VCaP (cell line): ENCODE measurements around the gene TM9SF4.

ENCODE experiments used
- H3K27ac ChIP-seq: fragments of 450-650 bp; 2 replicates; pipeline ENCODE4 v1.5.1; 2017
- TF ChIP-seq, protein P1 (sequence below): fragments of 450-650 bp; conservative IDR thresholded peaks from 2 replicates; pipeline ENCODE4 v1.5.1; 2017; ENCODE audit warnings: mild to moderate bottlenecking, moderate library complexity

The TM9SF4 gene

DNA sequence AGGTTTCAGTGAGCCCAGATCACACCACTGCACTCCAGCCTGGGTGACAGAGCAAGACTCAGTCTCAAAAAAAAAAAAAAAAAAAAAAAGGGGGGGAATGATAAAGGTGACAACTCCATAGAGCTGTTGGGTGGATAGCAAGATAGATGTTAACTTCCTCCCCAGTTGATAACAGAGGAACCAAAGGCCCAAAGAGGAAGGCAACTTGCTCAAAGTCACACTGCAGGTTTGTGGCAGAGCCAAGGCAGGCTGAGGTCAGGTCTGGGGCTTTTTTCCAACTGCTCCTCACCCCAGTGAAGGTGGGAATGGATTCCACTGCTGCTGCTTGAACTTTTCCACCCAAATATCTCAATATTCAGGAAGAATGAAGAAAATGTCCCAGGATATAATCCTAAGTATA lies 30.7 kb upstream of the TM9SF4 start:
- H3K27ac ChIP-seq = no peak overlapping the region
- TF ChIP-seq, protein P1, sequence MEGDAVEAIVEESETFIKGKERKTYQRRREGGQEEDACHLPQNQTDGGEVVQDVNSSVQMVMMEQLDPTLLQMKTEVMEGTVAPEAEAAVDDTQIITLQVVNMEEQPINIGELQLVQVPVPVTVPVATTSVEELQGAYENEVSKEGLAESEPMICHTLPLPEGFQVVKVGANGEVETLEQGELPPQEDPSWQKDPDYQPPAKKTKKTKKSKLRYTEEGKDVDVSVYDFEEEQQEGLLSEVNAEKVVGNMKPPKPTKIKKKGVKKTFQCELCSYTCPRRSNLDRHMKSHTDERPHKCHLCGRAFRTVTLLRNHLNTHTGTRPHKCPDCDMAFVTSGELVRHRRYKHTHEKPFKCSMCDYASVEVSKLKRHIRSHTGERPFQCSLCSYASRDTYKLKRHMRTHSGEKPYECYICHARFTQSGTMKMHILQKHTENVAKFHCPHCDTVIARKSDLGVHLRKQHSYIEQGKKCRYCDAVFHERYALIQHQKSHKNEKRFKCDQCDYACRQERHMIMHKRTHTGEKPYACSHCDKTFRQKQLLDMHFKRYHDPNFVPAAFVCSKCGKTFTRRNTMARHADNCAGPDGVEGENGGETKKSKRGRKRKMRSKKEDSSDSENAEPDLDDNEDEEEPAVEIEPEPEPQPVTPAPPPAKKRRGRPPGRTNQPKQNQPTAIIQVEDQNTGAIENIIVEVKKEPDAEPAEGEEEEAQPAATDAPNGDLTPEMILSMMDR = no peak

- TF ChIP-seq, protein P1 = no peak
- H3K27ac ChIP-seq = no peak overlapping the region
Observed at GRCh38 chr20:32079655-32080109, 29.8 kb upstream of the TM9SF4 start.

- TF ChIP-seq, protein P1 = no peak
- no peak overlapping the region for H3K27ac ChIP-seq
Observed at GRCh38 chr20:32080783-32081182, 28.7 kb upstream of the TM9SF4 start.

DNA sequence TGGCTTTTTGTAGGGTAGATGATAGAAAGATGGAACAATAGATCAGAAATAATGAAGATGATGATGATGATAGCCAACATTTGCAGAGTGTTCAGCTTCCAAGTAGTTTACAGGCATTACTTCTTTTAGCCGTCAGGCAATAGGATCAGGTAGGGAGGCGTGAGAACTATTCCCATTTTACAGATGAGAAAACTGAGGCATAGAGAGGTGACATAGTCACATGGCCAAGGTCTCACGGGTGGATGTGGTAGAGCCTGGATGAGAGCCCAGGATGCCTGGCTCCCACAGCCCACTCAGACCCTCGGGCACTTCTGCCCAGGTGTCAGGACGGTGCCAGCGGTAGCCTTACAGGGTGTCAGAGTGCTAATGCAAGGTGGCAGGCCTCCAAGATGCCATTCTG lies 26.0 kb upstream of the TM9SF4 start:
- TF ChIP-seq, protein P1 = no peak
- H3K27ac ChIP-seq = no peak overlapping the region

DNA sequence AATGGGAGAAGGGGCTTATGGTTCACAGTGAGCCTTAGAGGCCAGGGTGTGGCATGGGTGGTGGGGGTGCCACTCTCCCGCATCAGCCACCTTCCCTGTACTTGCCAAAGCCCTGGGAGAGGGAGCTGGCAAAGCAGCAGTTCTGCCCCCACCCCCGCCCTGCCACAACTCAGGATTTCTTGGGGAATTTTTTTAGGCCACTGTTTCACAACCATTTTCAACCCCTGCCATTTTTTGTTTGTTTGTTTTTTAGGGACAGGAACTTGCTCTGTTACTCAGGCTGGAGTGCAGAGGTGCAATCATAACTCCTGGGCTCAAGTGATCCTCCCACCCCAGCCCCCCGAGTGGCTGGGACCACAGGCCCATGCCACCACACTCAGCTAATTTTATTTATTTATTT lies 22.4 kb upstream of the TM9SF4 start:
- TF ChIP-seq, protein P1 = no peak
- H3K27ac ChIP-seq = no peak overlapping the region

- no peak overlapping the region for H3K27ac ChIP-seq
- TF ChIP-seq, protein P1 = no peak
Observed at GRCh38 chr20:32088759-32089158, 20.8 kb upstream of the TM9SF4 start.

DNA sequence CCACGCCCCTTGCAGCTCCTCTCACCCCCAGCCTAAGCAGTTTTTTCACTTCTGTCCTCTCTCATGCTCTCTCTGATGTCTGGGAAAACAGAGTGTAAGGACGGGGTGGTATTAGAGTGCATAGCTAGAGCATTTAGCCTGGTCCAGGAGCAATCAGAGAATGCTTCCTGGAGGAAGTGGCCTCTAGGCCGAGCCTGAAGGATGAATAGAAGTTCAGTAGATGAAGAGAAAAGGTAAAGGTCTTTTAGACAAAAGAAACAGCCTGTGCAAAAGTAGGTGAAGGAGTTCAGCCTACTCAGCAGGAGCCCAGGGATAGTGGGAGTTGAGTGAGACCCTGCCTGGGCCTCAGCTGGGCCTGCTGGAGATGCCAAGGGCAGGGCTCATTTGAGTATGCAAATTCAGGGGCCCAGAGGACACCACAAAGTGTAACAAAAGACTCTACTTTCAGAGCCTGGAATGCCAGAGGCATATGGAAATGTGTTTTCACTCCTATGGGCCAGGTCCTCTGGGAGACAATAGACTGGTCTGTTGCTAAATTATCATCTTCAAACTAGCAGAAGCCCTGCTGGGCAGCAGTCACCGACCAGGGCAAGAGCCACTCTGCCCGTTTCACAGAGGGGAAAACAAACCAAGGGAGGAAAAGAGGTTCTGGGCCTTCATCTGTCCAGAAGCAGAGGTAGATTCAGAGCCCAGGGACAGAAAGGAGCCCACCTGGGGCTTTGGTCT lies 19.7 kb upstream of the TM9SF4 start:
- H3K27ac ChIP-seq = no peak overlapping the region
- TF ChIP-seq, protein P1 = no peak
